GM19099 (cell line): Measurements from ENCODE around the gene CHAF1B.

Source experiments
- POLR2A ChIP-seq: IDR thresholded peaks from 3 replicates; pipeline ENCODE4 v1.6.1; 2011; ENCODE audit warnings: low read depth; ENCODE audit not compliant: insufficient read length; ENCODE audit errors: extremely low read depth

The CHAF1B gene

GRCh38 chr21:36381841-36382589 is 3.2 kb upstream of the CHAF1B start:
- no peak for TF ChIP-seq POLR2A

DNA sequence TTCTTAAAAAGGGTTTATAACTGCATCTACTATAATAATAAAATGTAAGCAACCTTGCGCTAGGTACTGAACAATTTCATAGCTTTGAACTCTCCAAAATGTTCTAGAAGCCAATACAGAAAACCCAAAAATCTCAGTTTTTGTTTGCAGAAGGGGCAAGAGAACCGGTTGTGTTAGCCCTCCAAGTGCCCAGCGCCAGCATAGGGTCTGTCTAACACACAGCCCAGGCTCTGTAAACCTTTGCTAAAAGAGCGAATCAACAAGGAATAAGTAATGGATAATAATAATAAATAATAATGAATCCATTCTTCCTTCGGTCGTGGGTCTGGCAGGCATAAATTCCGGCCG is 333 bp upstream of the CHAF1B start:
- no peak for TF ChIP-seq POLR2A

DNA sequence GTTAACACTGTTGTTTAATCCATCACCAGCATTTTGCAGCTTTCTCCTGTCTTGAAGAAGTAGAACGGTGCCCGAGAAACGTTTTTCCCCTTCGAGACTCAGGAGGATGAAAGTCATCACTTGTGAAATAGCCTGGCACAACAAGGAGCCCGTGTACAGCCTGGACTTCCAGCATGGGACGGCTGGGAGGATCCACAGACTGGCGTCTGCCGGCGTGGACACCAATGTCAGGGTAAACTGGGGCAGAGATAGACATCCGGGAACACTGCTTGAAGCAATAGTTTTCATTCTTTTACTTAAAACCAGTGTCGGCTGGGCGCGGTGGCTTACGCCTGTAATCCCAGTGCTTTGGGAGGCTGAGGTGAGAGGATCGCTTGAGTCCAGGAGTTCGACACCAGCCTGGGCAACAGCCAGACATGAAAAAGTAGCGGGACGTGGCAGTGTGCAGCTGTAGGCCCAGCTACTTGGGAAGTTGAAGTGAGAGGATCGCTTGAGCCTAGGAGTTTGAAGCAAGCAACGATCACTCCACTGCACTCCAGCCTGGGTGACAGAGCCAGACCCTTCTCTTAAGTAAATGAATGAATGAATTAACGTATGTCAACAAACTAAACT is 945 bp downstream of the CHAF1B start:
- TF ChIP-seq POLR2A, result no peak

DNA sequence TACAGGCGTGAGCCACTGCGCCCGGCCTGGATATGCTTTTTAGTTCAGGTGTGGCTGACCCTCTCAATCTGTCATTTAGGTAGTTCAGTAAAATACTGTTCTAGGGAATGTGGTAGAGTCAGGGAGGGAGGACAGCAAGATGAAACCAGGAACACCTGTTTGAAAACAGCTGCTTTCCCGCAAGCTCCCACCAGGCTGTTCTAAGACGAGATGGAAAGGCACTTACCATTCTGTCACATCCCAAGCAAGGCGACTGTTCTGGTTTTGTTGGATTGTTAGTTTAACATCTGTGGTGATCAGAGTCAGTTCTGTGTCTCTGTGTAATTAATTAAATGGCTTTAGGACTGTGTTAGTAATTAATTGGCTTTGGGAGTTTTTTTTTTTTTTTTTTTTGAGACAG is 2.9 kb downstream of the CHAF1B start:
- TF ChIP-seq POLR2A, result no peak

GRCh38 chr21:36388835-36389234 is 3.6 kb downstream of the CHAF1B start:
- TF ChIP-seq POLR2A, result no peak

DNA sequence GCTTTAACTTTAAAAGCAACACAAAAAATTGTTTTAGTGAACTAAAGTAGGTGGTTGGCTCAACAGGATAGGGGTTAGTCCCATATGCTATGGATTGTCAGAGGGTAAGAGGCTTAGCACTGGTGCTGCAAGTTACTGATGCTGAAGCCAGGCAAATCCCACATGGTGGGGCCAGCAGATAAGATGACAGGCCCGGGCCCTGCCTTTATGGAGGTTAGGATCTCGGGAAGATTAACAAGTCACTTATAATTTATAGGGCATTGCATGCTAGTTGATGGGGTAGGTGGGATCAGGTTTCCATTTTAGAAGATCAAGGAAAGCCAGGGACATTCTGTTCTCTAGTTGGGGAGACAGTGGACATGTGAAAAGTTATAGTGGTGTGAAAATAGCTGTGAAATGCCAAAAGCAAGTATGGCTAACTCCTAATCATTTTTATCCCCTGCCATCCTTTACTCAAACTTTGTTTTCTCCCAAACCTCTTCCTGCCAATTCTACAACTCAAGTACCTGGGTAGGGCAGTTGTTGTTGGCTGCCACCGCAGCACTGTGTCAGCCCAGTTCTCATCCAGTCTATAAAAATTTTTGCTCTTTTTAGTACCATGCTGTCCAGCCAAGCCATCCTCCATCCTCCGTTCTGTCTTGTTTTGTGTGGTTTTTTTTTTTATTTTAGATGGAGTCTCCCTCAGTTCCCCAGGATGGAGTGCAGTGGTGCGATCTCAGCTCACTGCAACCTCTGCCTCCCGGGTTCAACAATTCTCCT is 10.3 kb downstream of the CHAF1B start:
- TF ChIP-seq POLR2A, result no peak

- no peak for TF ChIP-seq POLR2A
Observed at GRCh38 chr21:36396325-36396724, 11.1 kb downstream of the CHAF1B start.

DNA sequence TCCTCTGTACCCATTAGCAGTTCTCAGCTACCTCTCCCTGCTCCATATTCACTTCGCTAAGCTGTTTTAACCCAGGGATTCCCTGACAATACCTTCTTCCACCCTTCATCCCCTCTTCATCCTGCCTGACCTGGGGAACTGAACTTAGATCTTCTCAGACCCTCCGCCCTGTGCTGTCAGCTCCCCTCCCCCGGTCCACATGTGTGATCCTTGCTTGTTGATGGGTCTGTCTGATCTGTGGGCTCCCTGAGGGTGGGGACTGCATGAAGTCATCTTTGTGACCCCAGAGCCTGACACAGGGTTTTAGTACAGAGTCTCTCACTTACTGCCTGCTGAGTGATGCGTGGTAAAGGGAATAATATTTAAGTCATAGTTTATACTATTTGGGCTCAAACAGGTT is 11.8 kb downstream of the CHAF1B start:
- no peak for TF ChIP-seq POLR2A

DNA sequence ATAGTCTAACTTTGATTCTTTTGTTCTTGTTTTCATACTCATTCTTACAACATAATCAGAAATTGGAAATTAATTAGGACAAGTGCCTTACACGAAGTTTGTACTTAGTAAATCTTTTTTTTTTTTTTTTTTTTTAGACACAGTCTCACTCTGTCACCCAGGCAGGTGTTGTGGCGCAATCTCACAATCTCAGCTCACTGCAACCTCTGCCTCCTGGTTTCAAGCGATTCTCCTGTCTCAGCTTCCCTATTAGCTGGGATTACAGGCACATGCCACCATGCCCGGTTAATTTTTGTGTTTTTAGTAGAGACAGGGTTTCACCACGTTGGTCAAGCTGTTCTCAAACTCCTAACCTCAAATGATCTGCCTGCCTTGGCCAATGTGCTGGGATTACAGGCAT is 12.4 kb downstream of the CHAF1B start:
- TF ChIP-seq POLR2A, result no peak

- no peak for TF ChIP-seq POLR2A
Observed at GRCh38 chr21:36400719-36401118, 15.5 kb downstream of the CHAF1B start.

- TF ChIP-seq POLR2A, result no peak
Observed at GRCh38 chr21:36402339-36402738, 17.1 kb downstream of the CHAF1B start.

GRCh38 chr21:36403713-36404112 is 18.5 kb downstream of the CHAF1B start:
- no peak for TF ChIP-seq POLR2A

DNA sequence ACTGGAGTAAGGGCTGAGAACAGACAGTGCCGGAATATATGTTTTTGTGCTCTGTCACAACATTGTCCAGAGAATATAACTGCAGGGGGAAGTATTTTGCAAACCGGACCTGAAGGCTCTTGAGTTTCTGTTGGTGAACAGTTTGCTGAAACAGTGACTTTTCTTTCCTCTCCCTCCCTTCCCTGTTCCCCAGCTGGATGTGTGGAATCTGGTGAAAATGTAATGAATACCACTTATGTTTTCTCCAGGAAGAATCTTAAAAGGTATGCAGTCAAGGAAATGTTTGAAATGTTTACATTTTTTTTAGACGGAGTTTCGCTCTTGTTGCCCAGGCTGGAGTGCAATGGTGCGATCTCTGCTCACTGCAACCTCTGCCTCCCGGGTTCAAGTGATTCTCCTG is 23.4 kb downstream of the CHAF1B start:
- no peak for TF ChIP-seq POLR2A

DNA sequence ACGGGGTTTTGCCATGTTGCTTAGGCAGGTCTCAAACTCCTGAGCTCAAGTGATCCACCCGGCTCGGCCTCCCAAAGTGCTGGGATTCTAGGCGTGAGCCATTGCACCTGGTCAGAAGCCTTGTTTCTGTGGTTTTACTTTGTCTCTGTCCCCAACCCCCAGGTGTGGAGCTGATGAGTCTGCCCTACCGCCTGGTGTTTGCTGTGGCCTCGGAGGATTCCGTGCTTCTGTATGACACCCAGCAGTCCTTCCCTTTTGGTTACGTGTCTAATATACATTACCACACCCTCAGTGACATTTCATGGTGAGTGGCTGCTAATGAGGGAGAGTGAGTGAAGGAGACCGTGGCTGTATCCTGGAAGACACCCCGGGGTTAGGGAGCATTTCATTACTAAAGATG is 26.1 kb downstream of the CHAF1B start:
- TF ChIP-seq POLR2A, result no peak

DNA sequence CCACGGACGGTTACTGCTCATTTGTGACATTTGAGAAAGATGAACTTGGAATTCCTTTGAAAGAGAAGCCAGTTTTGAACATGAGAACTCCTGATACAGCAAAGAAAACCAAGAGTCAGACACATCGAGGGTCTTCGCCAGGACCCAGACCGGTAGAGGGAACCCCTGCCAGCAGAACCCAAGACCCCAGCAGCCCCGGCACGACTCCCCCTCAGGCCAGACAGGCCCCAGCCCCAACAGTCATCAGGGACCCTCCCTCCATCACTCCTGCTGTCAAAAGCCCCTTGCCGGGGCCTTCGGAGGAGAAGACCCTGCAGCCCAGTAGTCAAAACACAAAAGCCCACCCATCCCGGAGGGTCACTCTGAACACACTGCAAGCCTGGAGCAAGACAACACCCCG is 27.7 kb downstream of the CHAF1B start:
- no peak for TF ChIP-seq POLR2A

DNA sequence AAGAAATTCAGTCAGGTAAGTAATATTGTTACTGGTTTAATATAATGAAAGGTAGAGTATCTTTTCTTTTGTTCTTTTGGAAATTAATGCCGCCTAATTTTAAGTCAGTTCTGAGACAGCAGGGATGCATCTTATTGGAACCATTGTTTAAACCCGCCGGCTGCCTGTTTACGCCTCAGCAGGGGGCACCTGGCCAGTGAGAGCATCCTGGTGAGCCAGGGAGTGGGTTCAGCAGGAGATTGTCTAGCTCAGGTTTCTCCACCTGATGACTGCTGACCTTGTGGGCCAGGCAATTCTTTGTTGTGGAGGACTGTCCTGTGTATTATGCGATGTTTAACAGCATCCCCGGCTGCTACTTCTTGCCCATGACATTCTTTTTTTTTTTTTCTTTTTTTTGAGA is 30.2 kb downstream of the CHAF1B start:
- TF ChIP-seq POLR2A, result no peak
